SK-N-SH (cell line): ENCODE results near the gene PPP3R1. TPM values are rescaled to one million over a fixed set of nuclear protein-coding genes. Genes with fewer than 3 reads are reported as not detected.
A peak's percentile ranks its signal among the peaks of the same experiment; 100 is the strongest.

ENCODE experiments used
- CTCF ChIA-PET: fragments of 300-600, 350-600 bp; formaldehyde crosslinking; extraction: SDS; loops from one replicate; lab custom pipeline; 2021; lab: Yijun Ruan, JAX
- POLR2A ChIA-PET: fragments of 350-600 bp; sonication (Branson Sonifier 250); formaldehyde crosslinking; extraction: SDS; loops from one replicate; lab custom pipeline; 2020; ENCODE audit warnings: antibody characterized with exemption, inconsistent platforms; lab: Yijun Ruan, JAX
- DNase-seq: peaks from one replicate; pipeline ENCODE4 v3.0.0; 2012
- H2AFZ ChIP-seq: fragments of 200-600 bp; sonication (generic); 2 replicates; pipeline ENCODE4 v1.8.1; 2016; ENCODE audit warnings: antibody characterized with exemption, mild to moderate bottlenecking, low read depth
- H3F3A ChIP-seq: fragments of 200-600 bp; sonication (generic); replicated peaks from 2 replicates; pipeline ENCODE3; 2016; ENCODE audit warnings: antibody characterized with exemption, mild to moderate bottlenecking; ENCODE audit not compliant: insufficient read depth
- H3K27ac ChIP-seq, 2 experiments: fragments of 200-500 bp in 1 of 2; fragments of 200-600 bp in 1 of 2; sonication (Bioruptor generic) in 1 of 2; sonication (generic), shearing (Covaris generic) in 1 of 2; 2 replicates each; pipeline versions ENCODE4 v1.5.1 to v1.6.1; 2014 to 2016; ENCODE audit warnings: low read depth in 2 of 2, inconsistent platforms in 1 of 2, low read length in 1 of 2, mild to moderate bottlenecking in 1 of 2, mixed read lengths in 1 of 2
- H3K27me3 ChIP-seq: fragments of 200-600 bp; sonication (generic), shearing (Covaris generic); 2 replicates; pipeline ENCODE4 v1.6.1; 2016; ENCODE audit warnings: mixed run types; ENCODE audit not compliant: insufficient read depth
- H3K36me3 ChIP-seq, 2 experiments: fragments of 200-500 bp in 1 of 2; fragments of 200-600 bp in 1 of 2; sonication (Bioruptor generic) in 1 of 2; sonication (generic) in 1 of 2; replicated peaks in 1 of 2; 2 replicates each; pipeline versions ENCODE3 to v1.5.1; 2014 to 2016; ENCODE audit warnings: low read length in 1 of 2, mild to moderate bottlenecking in 1 of 2; ENCODE audit not compliant: insufficient read depth in 2 of 2, control insufficient read depth in 1 of 2
- H3K4me1 ChIP-seq, 2 experiments: fragments of 200-500 bp in 1 of 2; fragments of 200-600 bp in 1 of 2; sonication (Bioruptor generic) in 1 of 2; sonication (generic), shearing (Covaris generic) in 1 of 2; 2 replicates each; pipeline versions ENCODE4 v1.5.1 to v1.6.1; 2014 to 2016; ENCODE audit warnings: low read depth in 1 of 2, low read length in 1 of 2, mixed run types in 1 of 2; ENCODE audit not compliant: insufficient read depth in 2 of 2, control insufficient read depth in 1 of 2
- H3K4me2 ChIP-seq: fragments of 200-600 bp; sonication (generic), shearing (Covaris generic); 2 replicates; pipeline ENCODE4 v1.6.1; 2017; ENCODE audit warnings: mixed run types
- H3K4me3 ChIP-seq, 2 experiments: fragments of 200-500 bp in 1 of 2; fragments of 200-600 bp in 1 of 2; sonication (Bioruptor generic) in 1 of 2; sonication (generic), shearing (Covaris generic) in 1 of 2; 2 replicates each; pipeline versions ENCODE4 v1.5.1 to v1.8.1; 2014 to 2016; ENCODE audit warnings: low read depth in 2 of 2, inconsistent platforms in 1 of 2, low read length in 1 of 2, mild to moderate bottlenecking in 1 of 2, mixed read lengths in 1 of 2, moderate library complexity in 1 of 2
- H3K79me2 ChIP-seq: fragments of 200-600 bp; sonication (generic); 2 replicates; pipeline ENCODE4 v1.8.1; 2017; ENCODE audit warnings: mild to moderate bottlenecking; ENCODE audit not compliant: insufficient read depth
- H3K9ac ChIP-seq: fragments of 200-600 bp; sonication (generic); 2 replicates; pipeline ENCODE4 v1.6.1; 2017; ENCODE audit warnings: mixed run types
- H3K9me2 ChIP-seq: fragments of 200-600 bp; sonication (generic); 2 replicates; pipeline ENCODE4 v1.6.1; 2017; ENCODE audit warnings: mixed run types
- H3K9me3 ChIP-seq: fragments of 200-600 bp; sonication (generic); 2 replicates; pipeline ENCODE4 v1.6.1; 2017; ENCODE audit warnings: mixed run types, mild to moderate bottlenecking, moderate library complexity
- H4K20me1 ChIP-seq: fragments of 200-600 bp; sonication (generic); 2 replicates; pipeline ENCODE4 v1.6.1; 2017; ENCODE audit warnings: mild to moderate bottlenecking, mixed run types; ENCODE audit not compliant: insufficient read depth
- EZH2phosphoT487 ChIP-seq: fragments of 200-600 bp; sonication (generic); IDR thresholded peaks from 2 replicates; pipeline ENCODE4 v1.6.1; 2017; ENCODE audit warnings: low read depth, mixed run types, mild to moderate bottlenecking, antibody characterized with exemption, moderate library complexity, borderline replicate concordance
- FOSL2 ChIP-seq: IDR thresholded peaks from 2 replicates; pipeline ENCODE4 v1.4.0; 2012; ENCODE audit warnings: low read depth, mild to moderate bottlenecking, moderate library complexity, borderline replicate concordance
- GATA2 ChIP-seq: sonication (generic); formaldehyde crosslinking; IDR thresholded peaks from 2 replicates; pipeline ENCODE4 v1.5.0; 2020; ENCODE audit warnings: mild to moderate bottlenecking, missing genetic modification reagents
- JUND ChIP-seq: IDR thresholded peaks from 2 replicates; pipeline ENCODE4 v1.4.0; 2012
- MEF2A ChIP-seq: IDR thresholded peaks from 2 replicates; pipeline ENCODE4 v1.4.0; 2012; ENCODE audit warnings: low read depth, borderline replicate concordance
- TEAD4 ChIP-seq: IDR thresholded peaks from 2 replicates; pipeline ENCODE4 v1.4.0; 2012; ENCODE audit warnings: mild to moderate bottlenecking, borderline replicate concordance; ENCODE audit not compliant: insufficient read depth
- YY1 ChIP-seq: IDR thresholded peaks from 2 replicates; pipeline ENCODE4 v1.4.0; 2012; ENCODE audit warnings: low read depth, mild to moderate bottlenecking
- WGBS: methylation state at CpG from one replicate; pipeline ENCODE4 v1.1.6; 2017; ENCODE audit warnings: low lambda C conversion rate; 5-methylcytosine and 5-hydroxymethylcytosine counted together
- polyA plus RNA-seq, 3 experiments: library from polyadenylated mRNA; depleted of rRNA; stranded (reverse); fragments of >200 nt; gene quantifications; 2 replicates each; pipeline ENCODE4 v1.2.3, GENCODE V29; 2012
- TF ChIP-seq, protein P1 (sequence below): IDR thresholded peaks from 2 replicates; pipeline ENCODE4; 2012
- TF ChIP-seq, protein P2 (sequence below): IDR thresholded peaks from 2 replicates; pipeline ENCODE4 v1.4.0; 2012; ENCODE audit warnings: low read depth

PPP3R1 gene
- polyA plus RNA-seq, 1 of the 3 experiments (the other 2 are of a cell fraction) = 12.0 TPM

DNA sequence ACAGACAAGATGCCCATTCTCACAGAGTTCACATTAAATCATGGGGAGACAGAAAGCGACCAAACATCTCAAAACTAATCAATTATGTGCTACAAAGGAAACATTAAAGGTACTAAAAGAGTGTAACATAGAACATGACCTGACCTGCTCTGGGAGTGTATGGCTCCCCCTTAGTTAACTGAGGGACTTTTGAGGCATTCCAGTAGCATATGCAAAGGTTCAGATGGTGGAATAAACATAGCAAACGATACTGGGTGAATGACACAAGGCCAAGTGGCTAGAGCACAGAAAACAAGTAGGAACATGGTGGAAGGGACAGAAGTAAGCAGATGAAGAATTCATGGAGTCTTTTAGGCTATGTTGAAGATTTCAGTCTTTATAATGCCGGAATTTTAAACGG lies 11.9 kb downstream of the PPP3R1 start:
- peaks cover 100% of the 10 kb centered on the region for H3K79me2 ChIP-seq
- no peaks in the 10 kb centered on the region for H3K9me3 ChIP-seq
- H4K20me1 ChIP-seq = peaks cover 100% of the 10 kb centered on the region
- H3K4me2 ChIP-seq = no peak overlapping the region
- TF ChIP-seq, protein P1, sequence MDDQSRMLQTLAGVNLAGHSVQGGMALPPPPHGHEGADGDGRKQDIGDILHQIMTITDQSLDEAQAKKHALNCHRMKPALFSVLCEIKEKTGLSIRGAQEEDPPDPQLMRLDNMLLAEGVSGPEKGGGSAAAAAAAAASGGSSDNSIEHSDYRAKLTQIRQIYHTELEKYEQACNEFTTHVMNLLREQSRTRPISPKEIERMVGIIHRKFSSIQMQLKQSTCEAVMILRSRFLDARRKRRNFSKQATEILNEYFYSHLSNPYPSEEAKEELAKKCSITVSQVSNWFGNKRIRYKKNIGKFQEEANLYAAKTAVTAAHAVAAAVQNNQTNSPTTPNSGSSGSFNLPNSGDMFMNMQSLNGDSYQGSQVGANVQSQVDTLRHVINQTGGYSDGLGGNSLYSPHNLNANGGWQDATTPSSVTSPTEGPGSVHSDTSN = no peak
- no peak for TF ChIP-seq EZH2phosphoT487
- no peak for TF ChIP-seq YY1
- TF ChIP-seq MEF2A = no peak
- TF ChIP-seq, protein P2, sequence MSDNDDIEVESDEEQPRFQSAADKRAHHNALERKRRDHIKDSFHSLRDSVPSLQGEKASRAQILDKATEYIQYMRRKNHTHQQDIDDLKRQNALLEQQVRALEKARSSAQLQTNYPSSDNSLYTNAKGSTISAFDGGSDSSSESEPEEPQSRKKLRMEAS = no peak
- no peak for TF ChIP-seq TEAD4
- TF ChIP-seq FOSL2 = no peak
- H3K27me3 ChIP-seq = no peaks in the 10 kb centered on the region
- H3K9me2 ChIP-seq = no peaks in the 10 kb centered on the region
- H3K36me3 ChIP-seq = peaks cover 6 to 14% of the 10 kb centered on the region in 2 experiments
- H3K27ac ChIP-seq = no peak overlapping the region
- DNase-seq = no peak
- peaks cover 22% of the 10 kb centered on the region for H3F3A ChIP-seq
- H3K4me3 ChIP-seq = no peak overlapping the region
- POLR2A ChIA-PET = no interaction called here
- no peak overlapping the region for H3K9ac ChIP-seq
- H3K4me1 ChIP-seq = peaks cover 18 to 54% of the 10 kb centered on the region in 2 experiments; a peak in 3 of 4 replicates
- 90% methylated on average over 4 of the region's 4 CpGs for WGBS
- CTCF ChIA-PET = interaction anchor here (2.0 kb wide), 1 partner anchor 44 kb away, joined by 7 read pairs; no protein-coding TSS in a partner anchor
- H2AFZ ChIP-seq = no peak overlapping the region

DNA sequence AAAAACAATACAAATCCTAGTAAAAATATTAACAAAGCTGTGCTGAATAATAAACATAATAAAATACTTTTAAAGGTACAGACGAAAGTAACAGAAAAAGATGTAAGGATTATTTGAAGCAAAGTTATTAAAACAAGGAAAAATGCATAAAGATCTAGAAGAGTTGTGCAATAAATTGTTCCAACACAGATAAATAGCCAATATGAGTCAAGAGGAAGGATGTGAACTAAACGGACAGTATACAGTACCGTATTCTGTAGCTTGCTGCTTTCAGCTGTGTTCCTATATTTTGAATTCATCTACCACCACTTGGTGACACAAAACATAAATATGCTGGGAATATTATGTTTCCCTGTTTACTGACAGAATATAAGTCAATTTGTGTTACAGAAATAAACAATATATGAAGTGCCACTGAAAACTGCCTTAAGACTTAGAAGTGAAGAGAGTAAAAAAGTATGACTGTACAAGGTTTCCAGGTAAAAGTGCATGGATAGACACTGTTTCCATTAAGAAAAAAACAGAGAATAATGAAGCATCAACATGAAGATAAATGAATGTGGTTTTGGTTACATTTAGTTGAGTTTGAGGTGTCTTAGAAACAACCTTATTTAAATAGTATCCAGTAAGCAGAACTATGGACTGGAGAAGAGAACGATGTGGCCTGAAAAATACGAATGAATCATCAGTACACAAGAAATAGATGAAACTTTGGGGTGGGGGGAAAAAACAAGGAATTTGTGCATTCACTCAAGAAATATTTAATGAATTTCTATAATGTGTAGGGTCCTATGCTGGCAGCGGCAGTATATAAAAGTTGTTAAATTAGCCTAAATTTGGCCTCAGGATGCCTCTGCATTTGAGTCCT lies 13.1 kb downstream of the PPP3R1 start:
- H4K20me1 ChIP-seq = peaks cover 100% of the 10 kb centered on the region
- H3K4me3 ChIP-seq = no peak overlapping the region
- 65% methylated on average over 6 of the region's 6 CpGs for WGBS
- peaks cover 6 to 14% of the 10 kb centered on the region in 2 experiments for H3K36me3 ChIP-seq
- H3K9me2 ChIP-seq = no peaks in the 10 kb centered on the region
- H3K9me3 ChIP-seq = no peaks in the 10 kb centered on the region
- ChIA-PET CTCF (interaction anchor here (0.5 to 2.0 kb wide), 3 partner anchors 11 to 69 kb away, joined by 3 to 7 read pairs (median 4); no protein-coding TSS in a partner anchor), POLR2A (no interaction called here)
- no peaks in the 10 kb centered on the region for H3K27me3 ChIP-seq
- peaks cover 16 to 49% of the 10 kb centered on the region in 2 experiments; a peak in 3 of 4 replicates for H3K4me1 ChIP-seq
- H3K79me2 ChIP-seq = peaks cover 100% of the 10 kb centered on the region
- H2AFZ ChIP-seq = no peak overlapping the region
- H3F3A ChIP-seq = peaks cover 19% of the 10 kb centered on the region
- H3K4me2 ChIP-seq = 0 out of 2 replicates have a peak overlapping the region, but pooled peaks have one; percentile 36
- TF ChIP-seq GATA2 (CRISPR knock-in tag) = no peak
- TF ChIP-seq JUND = 0 out of 2 replicates have a peak, but pooled peaks have one; percentile 11
- peak; percentile 10; the same call in 1 of the 2 replicates for TF ChIP-seq FOSL2
- H3K27ac ChIP-seq = peak overlapping the region in 1 of 2 experiments; percentile 15; a peak in 1 of 4 replicates
- no peak overlapping the region for H3K9ac ChIP-seq
- no peak for DNase-seq
